ENCODE measurements around the gene IRF1.

DNA sequence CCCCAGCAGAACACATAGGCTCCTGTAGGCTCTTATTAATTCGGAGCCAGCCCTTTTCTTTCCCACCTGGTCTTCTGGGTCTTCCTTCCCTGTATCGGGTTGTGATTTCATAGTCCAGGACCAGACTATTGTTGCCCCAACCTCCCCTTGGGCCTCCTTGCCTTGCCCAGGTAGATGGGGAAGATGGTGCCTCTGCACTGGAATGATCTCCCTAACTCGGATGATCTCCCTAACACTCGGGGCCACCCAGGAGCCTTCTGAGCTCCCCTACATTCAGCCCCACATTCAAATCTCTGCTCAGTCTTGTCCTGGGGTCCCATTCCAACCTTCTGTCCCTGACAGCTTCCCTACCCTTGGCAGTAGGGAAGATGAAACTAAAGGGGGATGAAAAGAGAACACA, 2.7 kb upstream of the IRF1 start:
- TF ChIP-seq, protein P1, sequence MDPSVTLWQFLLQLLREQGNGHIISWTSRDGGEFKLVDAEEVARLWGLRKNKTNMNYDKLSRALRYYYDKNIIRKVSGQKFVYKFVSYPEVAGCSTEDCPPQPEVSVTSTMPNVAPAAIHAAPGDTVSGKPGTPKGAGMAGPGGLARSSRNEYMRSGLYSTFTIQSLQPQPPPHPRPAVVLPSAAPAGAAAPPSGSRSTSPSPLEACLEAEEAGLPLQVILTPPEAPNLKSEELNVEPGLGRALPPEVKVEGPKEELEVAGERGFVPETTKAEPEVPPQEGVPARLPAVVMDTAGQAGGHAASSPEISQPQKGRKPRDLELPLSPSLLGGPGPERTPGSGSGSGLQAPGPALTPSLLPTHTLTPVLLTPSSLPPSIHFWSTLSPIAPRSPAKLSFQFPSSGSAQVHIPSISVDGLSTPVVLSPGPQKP (IDR thresholded peaks at IDR 0.05; ENCODE audit: borderline replicate concordance, low read depth, low read length): no peak
- TF ChIP-seq POLR2A (IDR thresholded peaks at IDR 0.05; ENCODE audit: low read depth, low read length): no peak
